NCI-H526 (cell line): ENCODE measurements around the gene HOXD9.

Experiments
- DNase-seq, 2 experiments: peaks; one replicate each; lab custom pipeline; 2025; lab: John Stamatoyannopoulos, UW

The HOXD9 gene

DNA sequence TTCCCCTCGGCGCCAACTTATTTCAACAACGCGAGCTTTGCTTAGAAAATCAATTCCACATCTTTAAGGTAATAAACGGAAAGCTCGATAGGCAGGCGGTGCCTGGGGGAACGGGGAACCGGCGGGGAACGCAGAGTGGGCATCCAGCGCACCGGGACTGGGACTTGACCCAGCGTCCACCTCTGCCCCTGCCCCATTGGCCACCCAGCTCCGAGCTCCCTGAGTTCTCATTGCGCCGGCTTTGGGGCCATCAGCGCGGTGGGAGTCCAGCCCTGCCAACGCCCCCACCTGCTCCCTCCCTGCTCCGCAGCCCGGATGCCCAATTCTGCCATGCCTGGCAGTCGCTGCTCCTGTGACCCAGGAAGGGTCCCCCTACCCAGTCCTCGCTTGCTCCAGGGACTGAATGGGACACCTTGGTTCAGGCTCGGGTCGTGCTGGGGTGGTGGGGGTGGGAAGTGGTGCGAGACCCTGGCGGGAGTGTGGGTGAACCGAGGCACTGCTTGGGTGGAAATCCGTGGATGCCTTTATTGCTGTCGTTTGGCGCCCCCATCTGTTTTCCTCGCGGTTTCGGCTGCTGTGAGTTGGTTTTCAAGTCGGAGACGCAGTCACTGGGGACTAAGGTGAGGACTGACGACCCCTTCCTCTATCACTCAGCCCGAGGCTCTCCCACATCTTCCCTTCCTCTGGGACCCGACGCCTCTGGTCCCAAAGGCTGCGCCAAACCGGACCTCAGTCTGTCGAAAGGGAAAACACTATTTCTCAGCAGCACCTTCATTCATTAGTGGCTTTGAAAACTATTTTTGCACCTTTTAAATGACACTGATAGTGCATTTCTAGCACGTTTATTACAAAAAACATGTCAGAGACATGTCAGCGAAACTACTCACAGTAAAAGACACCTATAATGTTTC is 36.4 kb upstream of the HOXD9 start:
- DNase-seq = peak; percentile 58 to 88

DNA sequence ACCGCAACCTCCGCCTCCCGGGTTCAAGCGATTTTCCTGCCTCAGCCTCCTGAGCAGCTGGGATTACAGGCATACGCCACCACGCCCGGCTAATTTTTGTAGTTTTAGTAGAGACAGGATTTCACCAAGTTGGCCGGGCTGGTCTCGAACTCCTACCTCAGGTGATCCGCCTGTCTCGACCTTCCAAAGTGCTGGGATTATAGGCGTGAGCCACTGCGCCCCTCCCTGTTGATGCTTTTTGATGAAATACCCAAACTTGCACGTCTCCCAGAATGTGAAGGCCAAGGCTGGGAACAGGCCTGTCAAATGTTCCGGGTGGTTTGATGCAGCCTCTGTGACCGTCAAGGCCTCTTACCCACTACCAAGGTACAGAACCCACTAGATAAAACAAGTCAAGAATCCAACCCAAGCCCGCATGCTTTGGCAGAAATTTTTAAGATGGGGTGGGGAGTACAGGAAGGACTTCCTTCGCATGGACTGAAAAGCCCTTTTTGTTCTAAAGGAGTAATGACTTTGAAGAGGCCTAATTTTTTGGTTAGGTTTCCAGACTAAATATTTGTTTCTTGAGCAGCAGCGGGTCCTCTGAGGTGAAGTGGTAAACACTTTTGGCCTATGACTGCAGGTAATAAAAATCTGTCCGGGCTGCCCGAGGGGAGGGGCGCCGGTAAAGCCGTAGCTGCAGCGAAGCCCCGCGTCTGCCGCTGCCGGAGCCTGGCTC is 35.0 kb upstream of the HOXD9 start:
- DNase-seq = no peak

DNA sequence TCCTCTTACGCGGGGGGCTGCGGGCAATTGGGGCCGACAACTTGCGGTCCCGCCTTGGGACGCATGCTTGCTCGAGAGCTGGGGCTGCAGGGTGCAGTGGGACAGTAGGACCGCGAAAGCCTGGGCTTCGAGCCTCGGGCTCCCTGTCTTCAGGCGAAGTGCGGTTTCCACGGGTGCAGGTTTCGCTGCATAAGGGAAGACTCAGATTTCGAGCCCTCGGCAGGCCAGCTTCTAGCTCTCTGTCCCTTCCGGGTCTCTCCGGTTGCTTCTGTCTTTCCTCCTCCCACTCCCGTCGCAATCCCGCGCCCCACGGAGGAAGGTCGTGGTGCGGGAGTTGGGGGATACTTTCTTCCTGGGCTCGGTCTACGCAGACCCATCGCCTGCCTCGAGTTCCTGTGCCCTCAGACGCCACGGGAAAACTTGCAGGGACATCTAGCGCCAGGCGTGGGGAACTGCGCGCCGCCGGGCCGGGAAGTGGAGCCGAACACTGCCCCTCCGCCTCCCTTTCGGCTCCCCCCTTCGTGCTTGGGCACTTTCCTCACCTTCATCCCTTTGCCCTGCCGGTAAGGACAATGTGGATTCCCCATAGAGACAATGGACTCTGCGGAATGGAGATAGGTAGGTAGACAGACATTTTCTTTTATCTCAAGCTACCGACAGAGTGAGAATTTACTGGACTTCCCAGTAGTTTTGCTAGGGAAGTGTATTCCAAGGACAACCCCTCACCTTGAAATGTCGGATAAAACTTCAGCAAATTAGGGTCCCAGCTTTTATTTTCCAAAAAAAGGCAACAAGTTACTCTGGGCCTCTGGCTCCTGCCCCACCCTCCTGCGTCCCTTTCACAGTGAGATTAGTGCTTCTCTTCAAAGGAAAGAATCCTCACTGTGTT is 34.2 kb upstream of the HOXD9 start:
- peak; percentile 48 to 87 for DNase-seq

DNA sequence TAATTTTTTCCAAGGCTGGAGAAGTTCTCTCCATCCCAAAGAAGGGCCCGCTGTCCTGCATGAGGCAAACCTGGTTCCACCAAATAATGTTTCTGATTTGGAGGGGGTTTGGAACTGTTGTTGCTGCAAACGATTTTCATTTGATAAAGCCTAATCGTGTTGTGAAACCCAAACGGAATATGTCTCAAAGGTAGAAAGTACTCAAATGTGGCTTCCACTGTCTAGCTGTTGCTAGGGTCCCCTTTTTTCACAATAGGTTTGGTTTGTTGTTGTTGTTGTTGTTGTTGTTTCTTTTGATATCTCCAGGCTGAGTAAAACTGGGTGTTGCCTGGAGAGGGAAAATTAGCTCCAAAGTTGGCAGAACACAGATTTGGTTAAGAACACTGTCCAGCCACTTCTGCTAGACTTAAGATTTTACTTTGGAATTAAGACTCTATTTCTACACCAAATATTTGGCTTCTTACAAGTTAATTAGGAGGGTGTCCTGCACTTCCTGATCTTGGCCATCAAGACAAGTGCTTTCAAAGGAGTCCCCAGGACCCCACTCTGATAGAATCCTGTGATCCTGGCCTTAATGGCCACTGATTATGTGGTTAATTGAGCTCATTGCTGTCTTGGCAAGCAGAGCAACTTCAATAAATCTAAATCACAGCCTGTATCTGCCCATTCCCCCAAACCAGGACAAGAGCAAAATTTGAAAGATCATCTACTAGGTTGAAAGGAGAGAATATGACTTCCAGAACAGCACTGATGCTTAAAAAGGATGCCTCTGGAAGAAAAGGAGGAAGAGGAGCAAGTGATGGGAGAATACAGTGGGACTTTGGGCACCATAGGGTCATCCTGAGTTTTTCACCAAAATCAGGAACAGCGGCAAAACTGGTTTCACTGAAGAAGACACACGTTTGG is 33.3 kb upstream of the HOXD9 start:
- no peak for DNase-seq

DNA sequence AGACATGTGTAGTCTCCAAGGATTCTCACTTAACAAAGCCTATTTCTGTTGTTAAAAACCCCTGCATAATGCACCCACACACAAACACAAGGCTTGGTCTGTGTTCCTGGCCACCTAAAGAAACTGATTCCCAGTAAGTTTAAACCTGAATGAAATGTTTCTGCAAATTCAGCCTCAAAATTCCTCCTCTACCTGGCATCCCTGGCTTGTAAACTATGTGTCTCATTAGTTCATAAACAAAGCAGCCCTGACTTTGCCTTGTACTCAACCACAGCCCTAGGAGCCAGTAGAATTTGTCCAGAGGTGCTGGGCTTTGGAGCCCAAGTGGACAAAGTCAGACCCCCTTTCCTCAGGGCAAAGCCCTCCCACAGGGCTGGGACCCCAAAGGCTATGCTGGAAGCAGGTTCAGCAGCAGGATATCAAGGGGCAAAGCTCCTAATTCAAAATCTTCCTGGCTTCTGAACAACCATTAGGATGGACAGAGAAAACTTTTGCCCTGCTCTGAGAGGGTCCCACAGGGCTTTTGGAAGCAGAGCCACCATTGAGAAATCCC is 32.6 kb upstream of the HOXD9 start:
- DNase-seq = no peak

DNA sequence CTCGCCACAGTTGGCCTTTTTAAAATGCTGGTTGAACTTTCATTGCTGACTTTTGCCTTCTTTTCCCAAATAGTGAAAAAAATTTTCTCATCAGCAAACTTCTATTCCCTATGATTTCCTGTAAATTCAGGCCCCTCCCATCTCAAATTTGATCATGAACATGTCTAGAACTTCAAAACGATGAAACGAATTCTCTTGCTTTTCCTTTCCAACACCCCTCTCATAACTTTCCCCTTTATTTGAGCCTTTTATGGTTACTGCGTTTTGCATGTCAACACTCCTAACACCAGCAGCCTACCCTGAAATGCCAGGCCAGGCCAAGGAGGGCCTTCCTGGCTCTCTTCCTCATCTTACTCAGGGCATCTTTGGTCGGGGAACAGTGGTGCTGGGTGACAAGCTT is 31.7 kb upstream of the HOXD9 start:
- DNase-seq = no peak

DNA sequence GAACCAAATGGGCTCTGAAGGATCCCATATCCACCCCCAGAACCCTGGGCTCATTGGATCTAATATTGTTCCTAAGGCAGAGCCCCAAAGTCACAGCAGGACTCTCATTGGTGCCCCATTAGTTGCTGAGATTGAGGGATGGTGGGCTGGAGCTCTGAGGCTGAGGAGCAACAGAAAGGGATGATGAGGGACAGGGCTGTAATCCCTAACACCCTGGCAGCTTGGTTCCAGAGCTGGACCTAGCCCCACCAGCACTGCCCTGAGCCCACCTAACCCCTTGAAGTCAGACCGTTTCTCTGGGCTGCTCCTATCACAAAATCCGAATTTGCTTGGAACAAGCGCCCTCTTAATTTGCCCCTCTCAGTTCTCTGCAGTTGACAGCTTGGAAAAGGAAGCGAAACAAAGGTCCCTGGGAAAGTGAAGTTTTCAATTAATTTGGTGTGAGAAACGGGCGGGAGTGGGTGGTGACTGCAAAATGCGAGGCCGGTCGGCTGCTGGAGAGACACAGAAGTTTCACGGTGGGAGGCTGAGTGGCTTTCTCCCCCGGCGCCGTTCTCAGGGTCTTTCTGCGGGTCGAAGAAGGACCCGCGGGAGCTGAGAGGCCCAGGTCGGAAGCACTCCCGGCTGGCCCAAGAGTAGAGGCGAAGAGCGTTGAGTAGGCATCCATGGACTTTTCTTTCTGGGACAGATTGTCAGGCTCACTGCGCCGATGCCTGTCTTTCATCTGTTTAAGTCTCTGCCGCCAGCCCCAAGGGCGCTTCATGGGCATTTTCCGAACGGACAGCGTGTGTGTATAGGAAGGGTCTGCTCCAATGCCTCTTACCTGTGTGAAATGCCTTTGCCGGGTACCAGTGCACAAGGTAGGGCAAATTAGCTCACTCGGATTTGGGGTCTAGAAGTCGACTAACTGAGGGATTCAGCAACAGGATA is 30.9 kb upstream of the HOXD9 start:
- no peak for DNase-seq

DNA sequence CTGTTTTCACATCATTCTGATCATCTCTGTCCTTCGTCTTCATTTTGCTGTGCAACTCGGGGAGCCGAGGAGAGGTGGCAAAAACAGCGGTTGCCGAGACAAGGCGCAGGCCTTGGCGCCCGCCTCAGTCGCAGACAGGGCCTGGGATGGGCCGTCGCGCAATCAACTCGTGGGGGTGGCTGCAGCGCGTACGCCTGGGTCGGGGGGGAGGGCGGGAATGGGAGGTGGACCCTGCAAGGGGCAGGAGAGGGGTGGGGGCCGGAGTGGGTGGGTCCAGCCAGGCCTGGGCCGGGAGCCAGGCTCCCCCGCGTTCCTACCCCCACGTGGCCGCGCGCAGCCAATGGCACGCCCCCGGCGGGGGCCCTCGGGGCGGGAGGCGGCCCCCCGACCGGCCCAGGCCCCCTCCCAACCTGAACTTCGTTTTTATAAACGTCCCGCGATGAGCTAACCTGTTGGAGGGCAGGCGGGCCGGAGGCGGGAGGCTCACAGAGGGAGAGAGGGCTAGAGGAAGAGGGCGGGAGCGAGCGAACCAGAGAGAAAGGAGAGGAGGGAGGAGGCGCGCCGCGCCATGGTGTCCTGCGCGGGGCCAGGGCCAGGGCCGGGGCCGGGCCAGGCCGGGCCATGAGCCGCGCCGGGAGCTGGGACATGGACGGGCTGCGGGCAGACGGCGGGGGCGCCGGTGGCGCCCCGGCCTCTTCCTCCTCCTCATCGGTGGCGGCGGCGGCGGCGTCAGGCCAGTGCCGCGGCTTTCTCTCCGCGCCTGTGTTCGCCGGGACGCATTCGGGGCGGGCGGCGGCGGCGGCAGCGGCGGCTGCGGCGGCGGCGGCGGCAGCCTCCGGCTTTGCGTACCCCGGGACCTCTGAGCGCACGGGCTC is 30.0 kb upstream of the HOXD9 start, which contains the start of gene HOXD13:
TSS of gene HOXD13 (plus strand) at position 452 of the 875 bp plus-strand sequence. CDS start at position 622, 170 bp downstream.
- DNase-seq = peak; percentile 50 to 84

DNA sequence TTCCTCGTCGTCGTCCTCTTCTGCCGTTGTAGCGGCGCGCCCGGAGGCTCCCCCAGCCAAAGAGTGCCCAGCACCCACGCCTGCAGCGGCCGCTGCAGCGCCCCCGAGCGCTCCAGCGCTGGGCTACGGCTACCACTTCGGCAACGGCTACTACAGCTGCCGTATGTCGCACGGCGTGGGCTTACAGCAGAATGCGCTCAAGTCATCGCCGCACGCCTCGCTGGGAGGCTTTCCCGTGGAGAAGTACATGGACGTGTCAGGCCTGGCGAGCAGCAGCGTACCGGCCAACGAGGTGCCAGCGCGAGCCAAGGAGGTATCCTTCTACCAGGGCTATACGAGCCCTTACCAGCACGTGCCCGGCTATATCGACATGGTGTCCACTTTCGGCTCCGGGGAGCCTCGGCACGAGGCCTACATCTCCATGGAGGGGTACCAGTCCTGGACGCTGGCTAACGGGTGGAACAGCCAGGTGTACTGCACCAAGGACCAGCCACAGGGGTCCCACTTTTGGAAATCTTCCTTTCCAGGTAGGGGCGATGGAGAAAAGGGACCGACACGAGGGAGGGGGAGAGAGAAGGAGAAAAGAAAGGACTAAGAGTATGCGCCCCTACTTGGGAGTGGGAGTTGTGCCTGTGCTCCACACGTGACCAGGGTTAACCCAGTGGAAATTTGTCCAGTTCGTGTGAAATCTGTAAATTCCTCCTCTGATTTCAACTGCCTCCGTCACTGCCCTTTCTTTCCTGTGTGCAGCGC is 29.2 kb upstream of the HOXD9 start:
- peak in 1 of 2 experiments; percentile 46 for DNase-seq

DNA sequence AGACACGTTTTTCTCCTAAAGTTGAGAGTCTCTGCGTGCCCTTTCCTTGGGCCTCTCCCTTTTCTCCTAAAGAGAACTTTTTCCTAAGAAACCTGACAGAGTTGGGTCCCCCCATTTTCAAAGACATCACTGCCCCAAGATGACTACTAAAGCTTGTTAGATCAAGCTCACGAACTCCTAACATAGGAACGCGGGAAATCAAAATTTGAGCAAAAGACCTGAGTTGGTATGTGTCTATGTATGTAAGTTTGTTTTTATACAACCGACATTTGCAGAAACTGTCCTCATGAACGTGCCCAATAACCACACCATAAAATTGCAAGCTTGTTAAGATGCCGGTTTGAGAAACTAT is 28.6 kb upstream of the HOXD9 start:
- no peak for DNase-seq

DNA sequence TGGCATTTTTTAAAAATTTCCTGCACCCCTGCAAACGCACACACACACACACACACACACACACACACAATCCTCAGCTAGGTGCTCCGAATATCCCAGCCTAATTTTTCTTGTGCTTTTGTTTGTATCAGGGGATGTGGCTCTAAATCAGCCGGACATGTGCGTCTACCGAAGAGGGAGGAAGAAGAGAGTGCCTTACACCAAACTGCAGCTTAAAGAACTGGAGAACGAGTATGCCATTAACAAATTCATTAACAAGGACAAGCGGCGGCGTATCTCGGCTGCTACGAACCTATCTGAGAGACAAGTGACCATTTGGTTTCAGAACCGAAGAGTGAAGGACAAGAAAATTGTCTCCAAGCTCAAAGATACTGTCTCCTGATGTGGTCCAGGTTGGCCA is 28.2 kb upstream of the HOXD9 start:
- no peak for DNase-seq

DNA sequence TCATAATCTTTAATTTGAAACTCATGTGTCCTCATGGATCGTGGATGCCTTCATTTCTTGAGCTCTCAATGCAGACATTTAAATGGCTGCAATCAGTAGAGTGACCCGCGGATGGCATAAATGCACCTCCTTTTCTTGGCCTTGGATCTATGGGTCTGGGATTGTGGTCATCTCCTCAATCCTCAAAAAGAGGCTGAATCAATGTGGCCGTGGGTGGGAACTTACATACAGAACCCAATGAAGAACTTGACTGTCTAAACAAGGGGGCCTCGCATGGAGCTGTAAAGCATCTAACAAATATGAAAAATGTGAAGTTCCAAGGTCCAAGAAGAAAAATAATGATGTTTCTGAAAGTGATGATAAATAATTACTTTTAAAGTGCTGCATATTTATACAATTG is 27.1 kb upstream of the HOXD9 start:
- DNase-seq = no peak

DNA sequence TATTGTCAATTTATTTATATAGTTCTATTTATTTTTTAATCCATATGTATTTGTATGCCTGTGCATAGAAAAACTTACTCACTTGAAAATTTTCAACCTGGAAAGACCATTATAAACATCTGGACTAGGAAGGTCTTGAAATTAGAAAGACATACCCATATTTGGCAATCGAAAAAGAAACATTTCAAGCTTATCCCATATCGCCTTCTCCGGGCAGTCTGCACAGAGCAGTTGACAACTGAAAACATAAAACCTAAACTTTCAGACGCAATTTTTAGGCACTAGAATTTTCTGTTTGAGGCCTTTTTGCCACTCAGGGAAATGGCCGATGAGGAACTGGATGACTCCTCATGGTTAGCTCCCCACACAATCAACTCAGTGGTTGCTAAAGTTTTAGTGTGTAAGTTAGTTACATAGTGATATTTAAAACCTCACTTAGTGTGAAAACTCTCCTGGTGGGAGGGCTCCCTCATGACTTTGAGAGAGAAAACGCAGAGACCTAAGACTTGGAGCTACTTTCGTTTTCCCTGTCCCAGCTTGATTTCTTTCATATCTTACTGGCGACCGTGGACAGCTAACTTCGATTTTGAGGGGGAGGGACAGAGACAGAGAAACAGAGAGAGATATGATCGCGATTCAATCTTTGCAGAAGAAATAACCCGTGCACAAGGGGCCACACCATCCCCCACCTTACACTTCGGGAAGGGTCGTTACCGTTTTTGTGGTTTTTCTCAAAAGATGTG is 26.1 kb upstream of the HOXD9 start:
- DNase-seq = peak in 1 of 2 experiments; percentile 46

DNA sequence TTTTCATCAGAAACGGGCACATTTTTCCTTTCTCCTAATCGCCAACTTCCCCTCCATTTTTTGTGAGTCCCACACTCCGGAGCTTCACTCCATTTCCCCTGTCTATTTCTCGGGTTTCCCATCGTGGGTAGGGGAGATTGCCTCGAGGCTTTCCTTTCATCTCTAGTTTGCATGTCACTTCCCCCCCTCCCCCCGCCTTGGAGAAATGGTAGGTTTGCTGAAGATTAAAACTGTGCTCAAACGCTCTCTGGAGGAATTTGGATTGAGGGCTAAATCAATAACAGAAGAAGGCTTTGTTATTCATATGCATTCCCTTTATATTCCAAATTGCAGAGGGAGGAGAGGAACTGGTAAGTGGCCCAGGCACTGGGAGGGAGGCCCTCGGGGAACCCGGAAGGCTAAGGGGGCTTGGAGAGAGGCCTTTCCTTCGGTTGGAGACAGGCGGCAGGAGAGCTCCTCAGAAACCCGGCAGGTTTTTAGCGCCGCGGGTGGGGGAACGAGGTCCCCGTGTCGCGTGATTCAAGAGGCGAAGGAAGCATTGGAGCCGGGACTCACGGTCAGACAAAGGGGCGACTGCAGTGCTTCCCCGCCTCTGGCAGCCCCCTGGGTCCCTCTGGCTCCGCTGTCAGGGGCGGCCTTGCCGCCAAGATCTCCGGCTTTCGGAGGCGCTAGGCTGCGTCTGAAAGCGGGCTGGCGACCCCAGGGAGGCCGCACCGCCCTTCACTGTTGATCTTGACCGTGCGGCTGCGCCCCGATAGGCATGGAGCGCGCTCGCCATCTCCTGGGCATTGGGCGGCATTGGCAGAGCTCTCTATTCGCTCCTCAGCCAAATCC is 25.3 kb upstream of the HOXD9 start:
- peak; percentile 87 to 97 for DNase-seq

DNA sequence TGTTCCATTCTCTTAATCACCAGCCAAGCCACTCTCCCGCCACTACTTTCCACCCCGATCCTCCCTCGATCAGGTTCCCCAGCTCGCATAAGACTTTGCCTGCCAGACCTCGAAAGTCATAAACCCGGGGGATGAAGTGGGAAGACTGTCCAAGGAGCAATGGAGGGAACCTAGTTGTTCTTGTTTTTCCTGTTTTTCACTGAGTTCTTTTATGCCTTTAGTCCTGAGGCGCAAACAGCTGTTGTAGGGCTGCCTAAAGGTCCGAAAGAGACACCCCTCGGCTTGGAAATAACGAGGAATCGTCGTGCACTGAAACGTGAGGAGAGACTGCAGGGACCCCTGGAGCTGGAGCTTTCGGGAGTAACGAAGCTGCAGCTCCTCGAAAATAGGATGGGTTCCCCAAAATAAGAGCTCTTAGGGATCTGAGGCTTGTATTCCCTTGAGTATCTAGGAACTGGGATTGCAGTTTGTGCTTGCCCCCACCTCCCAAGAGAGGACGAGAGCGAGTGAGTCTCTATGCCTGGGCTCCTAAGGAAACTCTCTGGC is 24.6 kb upstream of the HOXD9 start:
- no peak for DNase-seq
